ENCODE results near the gene HADH. TPM values are rescaled to one million over a fixed set of nuclear protein-coding genes. Genes with fewer than 3 reads are reported as not detected.

HADH gene
- total RNA-seq, 1 donor from 2014 or later = 30.9 TPM

DNA sequence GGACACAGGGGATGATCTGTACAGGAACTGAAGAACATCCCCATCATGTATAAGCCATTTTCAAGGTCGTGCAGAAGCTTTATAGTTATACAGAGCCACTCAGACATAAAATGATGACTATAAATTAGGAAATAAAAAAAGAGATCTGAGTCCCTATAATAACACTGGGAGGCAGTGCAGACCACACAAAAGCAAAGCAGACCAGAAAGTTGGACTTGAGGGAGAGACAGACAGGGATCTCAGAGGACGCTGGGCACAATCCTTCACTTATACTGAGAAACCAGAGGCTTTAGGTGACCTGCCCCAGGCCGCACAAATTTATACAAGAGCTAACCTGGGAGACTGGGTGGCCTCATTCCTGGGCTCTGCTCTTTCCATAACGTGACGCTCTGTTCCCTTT, 70.5 kb downstream of the HADH start:
- Histone ChIP-seq H3K4me3 (no peak overlapping the region), H3K4me1 (no peaks in the 10 kb centered on the region), H3K27ac (no peak overlapping the region), H3K36me3 (no peaks in the 10 kb centered on the region), H3K9me3 (no peaks in the 10 kb centered on the region), H3K27me3 (no peaks in the 10 kb centered on the region)
- DNase-seq (ENCODE audit: extremely low spot score in 2 of 2) = no peak
- intact Hi-C loops (cut with DNase I) = no loop called here
- TF ChIP-seq POLR2AphosphoS5 (IDR thresholded peaks at IDR 0.05; ENCODE audit: insufficient read depth in 1 of 2, low read depth in 1 of 2) = no peak
- TF ChIP-seq, protein P1, sequence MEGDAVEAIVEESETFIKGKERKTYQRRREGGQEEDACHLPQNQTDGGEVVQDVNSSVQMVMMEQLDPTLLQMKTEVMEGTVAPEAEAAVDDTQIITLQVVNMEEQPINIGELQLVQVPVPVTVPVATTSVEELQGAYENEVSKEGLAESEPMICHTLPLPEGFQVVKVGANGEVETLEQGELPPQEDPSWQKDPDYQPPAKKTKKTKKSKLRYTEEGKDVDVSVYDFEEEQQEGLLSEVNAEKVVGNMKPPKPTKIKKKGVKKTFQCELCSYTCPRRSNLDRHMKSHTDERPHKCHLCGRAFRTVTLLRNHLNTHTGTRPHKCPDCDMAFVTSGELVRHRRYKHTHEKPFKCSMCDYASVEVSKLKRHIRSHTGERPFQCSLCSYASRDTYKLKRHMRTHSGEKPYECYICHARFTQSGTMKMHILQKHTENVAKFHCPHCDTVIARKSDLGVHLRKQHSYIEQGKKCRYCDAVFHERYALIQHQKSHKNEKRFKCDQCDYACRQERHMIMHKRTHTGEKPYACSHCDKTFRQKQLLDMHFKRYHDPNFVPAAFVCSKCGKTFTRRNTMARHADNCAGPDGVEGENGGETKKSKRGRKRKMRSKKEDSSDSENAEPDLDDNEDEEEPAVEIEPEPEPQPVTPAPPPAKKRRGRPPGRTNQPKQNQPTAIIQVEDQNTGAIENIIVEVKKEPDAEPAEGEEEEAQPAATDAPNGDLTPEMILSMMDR (IDR thresholded peaks at IDR 0.05) = no peak
- no peak for TF ChIP-seq POLR2A (IDR thresholded peaks at IDR 0.05)

DNA sequence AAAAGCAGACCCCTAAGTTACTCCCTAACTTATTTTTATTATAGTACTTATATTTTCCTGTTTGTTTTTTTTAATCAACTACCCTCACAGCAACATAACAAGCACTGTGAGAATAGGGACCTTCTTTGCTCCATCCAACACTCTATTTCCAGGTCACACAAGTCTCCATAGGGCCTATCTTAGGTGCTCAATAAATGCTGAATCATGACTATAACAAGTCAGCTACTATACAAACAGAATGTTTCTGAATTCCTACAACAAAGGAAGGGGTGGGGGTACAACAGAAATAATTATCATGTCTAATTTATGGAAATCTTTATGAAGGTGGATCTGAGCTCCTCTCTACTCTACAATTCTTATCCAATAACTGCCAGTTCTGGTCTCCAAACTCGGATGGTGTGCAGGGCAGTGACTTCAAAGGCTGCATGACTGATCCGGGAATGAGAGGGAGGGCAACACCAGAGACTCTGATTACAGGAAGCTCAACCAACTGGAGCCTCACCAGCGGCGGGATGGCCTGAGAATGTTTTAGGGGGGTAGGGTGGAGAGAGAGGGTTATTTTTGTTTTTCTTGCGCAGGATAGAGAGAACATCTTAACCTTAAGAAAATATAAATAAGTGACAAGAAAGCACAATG, 71.1 kb downstream of the HADH start:
- no peak for DNase-seq (ENCODE audit: extremely low spot score in 2 of 2)
- Histone ChIP-seq H3K9me3 (no peaks in the 10 kb centered on the region), H3K27ac (no peak overlapping the region), H3K36me3 (no peaks in the 10 kb centered on the region), H3K4me3 (no peak overlapping the region), H3K4me1 (no peaks in the 10 kb centered on the region), H3K27me3 (no peaks in the 10 kb centered on the region)
- intact Hi-C loops (cut with DNase I) = no loop called here
- TF ChIP-seq POLR2AphosphoS5 (IDR thresholded peaks at IDR 0.05; ENCODE audit: insufficient read depth in 1 of 2, low read depth in 1 of 2) (no peak), POLR2A (IDR thresholded peaks at IDR 0.05) (no peak)
- TF ChIP-seq, protein P1 (IDR thresholded peaks at IDR 0.05) = no peak

DNA sequence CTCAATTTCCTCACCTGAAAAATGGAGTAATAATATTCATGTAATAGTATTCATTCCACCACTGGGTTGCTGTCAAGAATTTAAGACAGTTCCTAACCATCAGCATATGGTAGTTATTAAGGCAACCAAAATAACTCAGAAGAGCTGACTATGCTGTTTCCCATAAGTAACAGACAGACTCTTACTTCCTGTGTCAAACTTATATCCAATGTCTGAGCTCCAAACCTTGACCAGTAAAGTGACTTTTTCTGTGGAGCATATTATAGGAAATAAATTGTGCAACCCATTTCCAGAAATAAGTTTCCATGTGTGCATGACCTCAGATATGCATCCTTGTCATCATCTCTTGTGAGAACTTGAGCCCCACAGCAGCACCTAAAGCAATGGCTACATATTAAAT, 78.8 kb downstream of the HADH start:
- intact Hi-C loops (cut with DNase I) = no loop called here
- DNase-seq (ENCODE audit: extremely low spot score in 2 of 2) = no peak
- Histone ChIP-seq H3K4me3 (no peak overlapping the region), H3K27ac (no peak overlapping the region), H3K9me3 (no peaks in the 10 kb centered on the region), H3K27me3 (no peaks in the 10 kb centered on the region), H3K36me3 (no peaks in the 10 kb centered on the region), H3K4me1 (no peaks in the 10 kb centered on the region)
- no peak for TF ChIP-seq POLR2AphosphoS5 (IDR thresholded peaks at IDR 0.05; ENCODE audit: insufficient read depth in 1 of 2, low read depth in 1 of 2)
- no peak for TF ChIP-seq POLR2A (IDR thresholded peaks at IDR 0.05)
- TF ChIP-seq, protein P1 (IDR thresholded peaks at IDR 0.05) = no peak

DNA sequence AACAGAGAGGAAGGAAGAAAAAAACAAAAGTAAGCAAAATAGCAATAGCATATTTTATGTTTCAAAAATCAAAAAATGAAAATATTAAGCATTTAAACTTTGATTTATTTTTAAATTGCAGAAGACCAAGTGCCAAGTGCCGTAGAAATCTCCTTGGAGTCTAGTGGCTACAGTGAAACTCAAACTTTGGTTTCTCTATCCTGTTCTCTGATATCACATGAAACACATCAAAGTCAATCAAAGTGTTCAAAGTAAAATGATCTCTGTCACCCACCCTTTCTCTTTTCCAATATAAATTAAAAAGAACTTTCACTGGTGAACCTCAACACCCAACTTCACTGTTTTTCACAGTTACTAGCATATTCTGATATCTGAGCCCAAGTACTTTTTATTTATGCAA, 81.1 kb downstream of the HADH start:
- no peaks in the 10 kb centered on the region for H3K9me3 ChIP-seq
- H3K27me3 ChIP-seq = no peaks in the 10 kb centered on the region
- no peak overlapping the region for H3K4me3 ChIP-seq
- no peaks in the 10 kb centered on the region for H3K36me3 ChIP-seq
- H3K4me1 ChIP-seq = no peaks in the 10 kb centered on the region
- H3K27ac ChIP-seq = no peak overlapping the region
- DNase-seq (ENCODE audit: extremely low spot score in 2 of 2) = no peak
- intact Hi-C loops (cut with DNase I) = no loop called here
- TF ChIP-seq, protein P1 (IDR thresholded peaks at IDR 0.05) = no peak
- TF ChIP-seq POLR2A (IDR thresholded peaks at IDR 0.05) (no peak), POLR2AphosphoS5 (IDR thresholded peaks at IDR 0.05; ENCODE audit: insufficient read depth in 1 of 2, low read depth in 1 of 2) (no peak)

DNA sequence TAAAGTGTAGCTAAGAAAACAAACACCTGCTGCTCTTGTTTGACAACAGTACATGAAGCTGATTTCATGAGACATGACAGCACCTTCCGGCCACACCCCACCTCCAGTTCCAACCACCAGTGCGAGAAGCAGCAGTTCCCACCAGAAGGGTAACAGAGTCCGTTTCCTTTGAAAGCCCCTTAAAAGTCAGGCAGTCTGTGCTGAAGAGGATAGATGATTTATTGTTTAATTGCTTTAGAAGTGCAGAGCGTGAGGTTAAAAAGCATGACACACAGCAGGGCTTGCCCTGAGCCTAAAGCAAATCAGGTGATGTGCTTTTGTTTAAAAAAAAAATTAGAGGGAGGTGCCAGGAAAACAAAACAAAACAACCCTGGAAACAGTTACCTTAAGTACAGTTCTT, 82.6 kb downstream of the HADH start:
- Histone ChIP-seq H3K27me3 (no peaks in the 10 kb centered on the region), H3K4me1 (no peaks in the 10 kb centered on the region), H3K4me3 (no peak overlapping the region), H3K9me3 (no peaks in the 10 kb centered on the region), H3K27ac (no peak overlapping the region), H3K36me3 (no peaks in the 10 kb centered on the region)
- no peak for DNase-seq (ENCODE audit: extremely low spot score in 2 of 2)
- TF ChIP-seq POLR2AphosphoS5 (IDR thresholded peaks at IDR 0.05; ENCODE audit: insufficient read depth in 1 of 2, low read depth in 1 of 2) (no peak), POLR2A (IDR thresholded peaks at IDR 0.05) (no peak)
- TF ChIP-seq, protein P1 (IDR thresholded peaks at IDR 0.05) = no peak
- intact Hi-C loops (cut with DNase I) = no loop called here

Measured in vagina (tissue), 2 donors.